CD14-positive monocyte (primary cell): ENCODE data around the gene AFF3. TPM values are rescaled to one million over a fixed set of nuclear protein-coding genes. Genes with fewer than 3 reads are reported as not detected.

Experiments used
- DNase-seq, 3 donors: peaks; one replicate each; pipeline ENCODE4 v3.0.0-alpha.2; 2011 to 2022
- H2AFZ ChIP-seq: 2 replicates; pipeline ENCODE4 v1.6.0; 2012; ENCODE audit warnings: mild to moderate bottlenecking, low read depth, low read length, inconsistent platforms; ENCODE audit not compliant: insufficient read depth, poor library complexity, severe bottlenecking
- H3K27ac ChIP-seq, 2 donors: 1 replicate in 1 of 2; 2 replicates in 1 of 2; pipeline ENCODE4 v1.5.1; 2012 to 2013; ENCODE audit warnings: low read length in 2 of 2, control low read depth in 1 of 2, inconsistent platforms in 1 of 2, low read depth in 1 of 2, mild to moderate bottlenecking in 1 of 2
- H3K27me3 ChIP-seq, 2 donors: one replicate each; pipeline versions ENCODE4 v1.6.0 to v1.6.1; 2011 to 2013; ENCODE audit warnings: low read length in 2 of 2; ENCODE audit not compliant: control insufficient read depth in 2 of 2, insufficient read depth in 2 of 2
- H3K36me3 ChIP-seq, 2 donors: replicated peaks in 1 of 2; 1 replicate in 1 of 2; 2 replicates in 1 of 2; pipeline versions ENCODE4 v1.5.1 to v1.6.1; 2012 to 2013; ENCODE audit warnings: low read length in 2 of 2, control low read depth in 1 of 2, inconsistent platforms in 1 of 2, mild to moderate bottlenecking in 1 of 2; ENCODE audit not compliant: insufficient read depth in 2 of 2, control insufficient read depth in 1 of 2
- H3K4me1 ChIP-seq, 2 donors: 1 replicate in 1 of 2; 2 replicates in 1 of 2; pipeline versions ENCODE4 v1.5.1 to v1.6.1; 2012 to 2013; ENCODE audit warnings: low read length in 2 of 2, control low read depth in 1 of 2, inconsistent platforms in 1 of 2, mild to moderate bottlenecking in 1 of 2, moderate library complexity in 1 of 2; ENCODE audit not compliant: insufficient read depth in 2 of 2, control insufficient read depth in 1 of 2
- H3K4me2 ChIP-seq: replicated peaks from 2 replicates; pipeline ENCODE3; 2012; ENCODE audit warnings: low read length, moderate library complexity, mild to moderate bottlenecking; ENCODE audit not compliant: poor library complexity, severe bottlenecking; ENCODE audit errors: extremely low read depth
- H3K4me3 ChIP-seq, 3 experiments: fragments of 200-600 bp in 1 of 3; sonication (generic) in 1 of 3; replicated peaks in 1 of 3; 1 replicate in 2 of 3; 2 replicates in 1 of 3; pipeline ENCODE4 v1.5.1; 2011 to 2013; ENCODE audit warnings: low read length in 3 of 3, mild to moderate bottlenecking in 3 of 3, control low read depth in 2 of 3, low read depth in 2 of 3, inconsistent platforms in 1 of 3, moderate library complexity in 1 of 3
- H3K79me2 ChIP-seq: 2 replicates; pipeline ENCODE4 v1.6.0; 2012; ENCODE audit warnings: mild to moderate bottlenecking, control low read depth, inconsistent platforms, low read length, moderate library complexity; ENCODE audit not compliant: insufficient read depth
- H3K9ac ChIP-seq: 2 replicates; pipeline ENCODE4 v1.6.0; 2017; ENCODE audit warnings: low read length, mild to moderate bottlenecking; ENCODE audit not compliant: insufficient read depth, poor library complexity, severe bottlenecking
- H3K9me3 ChIP-seq, 2 donors: replicated peaks in 1 of 2; 1 replicate in 1 of 2; 2 replicates in 1 of 2; pipeline versions ENCODE4 v1.5.1 to v1.6.1; 2012 to 2013; ENCODE audit warnings: low read length in 2 of 2, control low read depth in 1 of 2; ENCODE audit not compliant: control insufficient read depth in 1 of 2, insufficient read depth in 1 of 2
- H4K20me1 ChIP-seq: 2 replicates; pipeline ENCODE4 v1.6.0; 2012; ENCODE audit warnings: mild to moderate bottlenecking, low read length, control low read depth, moderate library complexity; ENCODE audit not compliant: insufficient read depth
- H3K27ac Mint-ChIP-seq, 7 donors: one replicate each; pipeline ENCODE4 v1.8.0; 2020; ENCODE audit warnings: mild to moderate bottlenecking in 7 of 7, mixed read lengths in 7 of 7, moderate library complexity in 6 of 7, inconsistent platforms in 2 of 7
- H3K27me3 Mint-ChIP-seq, 3 donors: one replicate each; pipeline ENCODE4 v1.8.0; 2021 to 2022; ENCODE audit warnings: low read depth in 3 of 3, mild to moderate bottlenecking in 3 of 3, mixed read lengths in 3 of 3, moderate library complexity in 3 of 3, inconsistent platforms in 1 of 3
- H3K36me3 Mint-ChIP-seq, 2 donors: one replicate each; pipeline ENCODE4 v1.8.0; 2020; ENCODE audit warnings: mixed read lengths in 2 of 2, inconsistent platforms in 1 of 2, mild to moderate bottlenecking in 1 of 2
- H3K4me1 Mint-ChIP-seq: one replicate; pipeline ENCODE4 v1.8.0; 2020; ENCODE audit warnings: mild to moderate bottlenecking, mixed read lengths
- H3K4me3 Mint-ChIP-seq, 2 donors: one replicate each; pipeline ENCODE4 v1.8.0; 2020; ENCODE audit warnings: mild to moderate bottlenecking in 2 of 2, mixed read lengths in 2 of 2, moderate library complexity in 1 of 2
- H3K9me3 Mint-ChIP-seq, 7 donors: one replicate each; pipeline ENCODE4 v1.8.0; 2020 to 2022; ENCODE audit warnings: mixed read lengths in 7 of 7, mild to moderate bottlenecking in 6 of 7, moderate library complexity in 6 of 7, inconsistent platforms in 2 of 7
- CTCF ChIP-seq: fragments of 200-600 bp; IDR thresholded peaks from one replicate; pipeline ENCODE4 v1.8.0; 2022; ENCODE audit warnings: antibody characterized with exemption, mild to moderate bottlenecking
- WGBS: methylation state at CpG from one replicate; pipeline ENCODE4 v1.1.5; 2013; ENCODE audit warnings: missing lambda C conversion rate; ENCODE audit not compliant: insufficient coverage; 5-methylcytosine and 5-hydroxymethylcytosine counted together
- intact Hi-C, 2 donors: fragments of 100-400 bp; cut with micrococcal nuclease; formaldehyde crosslinking; loops; one replicate each; pipeline versions ENCODE4 v1.15.0 to v1.15.1; 2023
- polyA plus RNA-seq, 3 donors: library from polyadenylated mRNA; depleted of rRNA in 1 of 3; unstranded in 2 of 3; stranded (reverse) in 1 of 3; fragments of 300-500 nt in 2 of 3; fragments of >200 nt in 1 of 3; fragmentation: Illumina TruSeq in 2 of 3; gene quantifications; 1 replicate in 2 of 3; 2 replicates in 1 of 3; pipeline ENCODE4 v1.2.3, GENCODE V29; 2012 to 2021

Gene AFF3
- polyA plus RNA-seq, 3 donors, result 0.17 to 4.1 (median 0.49) TPM

- no peak overlapping the region for H3K27ac Mint-ChIP-seq
These were observed 523.2 kb downstream of the AFF3 start for GRCh38 chr2:99619151-99619550.

GRCh38 chr2:99618579-99619097, 523.8 kb downstream of the AFF3 start:
- H3K4me3 ChIP-seq, result no peak overlapping the region
- H3K27ac Mint-ChIP-seq, result no peak overlapping the region
- H3K4me1 ChIP-seq, result no peaks in the 10 kb centered on the region
- H3K36me3 ChIP-seq, result no peaks in the 10 kb centered on the region
- no peaks in the 10 kb centered on the region for H3K9me3 ChIP-seq
- intact Hi-C loops, result no loop called here
- peaks cover 0 to 4% (median 2%) of the 10 kb centered on the region in 3 donors for H3K27me3 Mint-ChIP-seq
- no peaks in the 10 kb centered on the region for H3K9me3 Mint-ChIP-seq
- H3K4me2 ChIP-seq, result no peak overlapping the region
- H3K79me2 ChIP-seq, result no peaks in the 10 kb centered on the region
- no peak overlapping the region for H2AFZ ChIP-seq
- WGBS, result 78% methylated on average over 4 of the region's 6 CpGs
- H3K36me3 Mint-ChIP-seq, result peaks cover 2 to 3% of the 10 kb centered on the region in 2 donors
- H3K27ac ChIP-seq, result no peak overlapping the region
- H3K9ac ChIP-seq, result no peak overlapping the region
- peaks cover 5% of the 10 kb centered on the region for H3K4me1 Mint-ChIP-seq
- no peak overlapping the region for H3K4me3 Mint-ChIP-seq
- no peaks in the 10 kb centered on the region for H3K27me3 ChIP-seq
- no peak for DNase-seq
- H4K20me1 ChIP-seq, result no peaks in the 10 kb centered on the region
- TF ChIP-seq CTCF, result no peak

More at GRCh38 chr2:99619151-99619550, 523.2 kb downstream of the AFF3 start:
- 100% methylated on average over 1 of the region's 1 CpG for WGBS
- H3K4me2 ChIP-seq, result no peak overlapping the region
- H3K9me3 ChIP-seq, result no peaks in the 10 kb centered on the region
- intact Hi-C loops, result no loop called here
- DNase-seq, result no peak
- H3K79me2 ChIP-seq, result no peaks in the 10 kb centered on the region
- H4K20me1 ChIP-seq, result no peaks in the 10 kb centered on the region
- no peaks in the 10 kb centered on the region for H3K36me3 ChIP-seq
- peaks cover 5% of the 10 kb centered on the region for H3K4me1 Mint-ChIP-seq
- peaks cover 0 to 4% (median 2%) of the 10 kb centered on the region in 3 donors for H3K27me3 Mint-ChIP-seq
- H3K27me3 ChIP-seq, result no peaks in the 10 kb centered on the region
- TF ChIP-seq CTCF, result no peak
- no peak overlapping the region for H3K9ac ChIP-seq
- no peak overlapping the region for H2AFZ ChIP-seq
- no peak overlapping the region for H3K27ac ChIP-seq
- peaks cover 2 to 3% of the 10 kb centered on the region in 2 donors for H3K36me3 Mint-ChIP-seq
- H3K4me1 ChIP-seq, result no peaks in the 10 kb centered on the region
- no peak overlapping the region for H3K4me3 Mint-ChIP-seq
- no peak overlapping the region for H3K4me3 ChIP-seq
- H3K9me3 Mint-ChIP-seq, result no peaks in the 10 kb centered on the region
